ENCODE results near the gene ENTPD2.

ENTPD2 gene

GRCh38 chr9:137053944-137054931 lies at the start of gene ENTPD2:
ENTPD2 (minus strand) TSS chr9:137054061; CDS start chr9:137053997, 64 bp downstream.
- in situ Hi-C loops (cut with MboI; ENCODE audit: low sequenced_read_pairs, unreplicated experiment), result no loop called here
- TF ChIP-seq, protein P1, sequence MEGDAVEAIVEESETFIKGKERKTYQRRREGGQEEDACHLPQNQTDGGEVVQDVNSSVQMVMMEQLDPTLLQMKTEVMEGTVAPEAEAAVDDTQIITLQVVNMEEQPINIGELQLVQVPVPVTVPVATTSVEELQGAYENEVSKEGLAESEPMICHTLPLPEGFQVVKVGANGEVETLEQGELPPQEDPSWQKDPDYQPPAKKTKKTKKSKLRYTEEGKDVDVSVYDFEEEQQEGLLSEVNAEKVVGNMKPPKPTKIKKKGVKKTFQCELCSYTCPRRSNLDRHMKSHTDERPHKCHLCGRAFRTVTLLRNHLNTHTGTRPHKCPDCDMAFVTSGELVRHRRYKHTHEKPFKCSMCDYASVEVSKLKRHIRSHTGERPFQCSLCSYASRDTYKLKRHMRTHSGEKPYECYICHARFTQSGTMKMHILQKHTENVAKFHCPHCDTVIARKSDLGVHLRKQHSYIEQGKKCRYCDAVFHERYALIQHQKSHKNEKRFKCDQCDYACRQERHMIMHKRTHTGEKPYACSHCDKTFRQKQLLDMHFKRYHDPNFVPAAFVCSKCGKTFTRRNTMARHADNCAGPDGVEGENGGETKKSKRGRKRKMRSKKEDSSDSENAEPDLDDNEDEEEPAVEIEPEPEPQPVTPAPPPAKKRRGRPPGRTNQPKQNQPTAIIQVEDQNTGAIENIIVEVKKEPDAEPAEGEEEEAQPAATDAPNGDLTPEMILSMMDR (IDR thresholded peaks at IDR 0.05; ENCODE audit: borderline replicate concordance, control extremely low read depth, extremely low read depth, insufficient read depth, missing control alignments), result no peak
- peak; percentile 78 for DNase-seq (ENCODE audit: low spot score)

GRCh38 chr9:137103206-137103999 lies 49.5 kb upstream of the ENTPD2 start:
- in situ Hi-C loops (cut with MboI; ENCODE audit: low sequenced_read_pairs, unreplicated experiment), result no loop called here
- TF ChIP-seq, protein P1 (IDR thresholded peaks at IDR 0.05; ENCODE audit: borderline replicate concordance, control extremely low read depth, extremely low read depth, insufficient read depth, missing control alignments), result no peak
- no peak for DNase-seq (ENCODE audit: low spot score)

DNA sequence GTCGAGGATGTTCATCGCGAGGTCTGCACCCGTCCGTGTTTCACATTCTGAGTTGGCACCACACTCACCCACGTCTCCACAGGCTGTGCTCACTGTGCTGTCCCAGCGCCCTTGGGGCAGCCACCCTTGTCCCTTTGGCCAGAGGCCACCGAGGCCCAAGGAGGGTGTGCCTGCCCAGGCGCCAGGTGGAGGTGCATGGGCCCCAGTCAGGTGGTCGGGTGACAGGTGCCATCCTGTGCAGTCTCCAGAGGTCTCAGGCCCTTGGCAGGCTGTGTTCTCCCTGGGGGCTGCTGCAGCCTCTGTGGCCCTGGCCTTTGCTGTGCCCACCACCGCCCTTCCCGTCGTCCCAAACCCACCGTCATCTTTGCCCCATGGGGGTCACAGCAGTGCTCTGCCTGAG lies 45.4 kb upstream of the ENTPD2 start:
- TF ChIP-seq, protein P1 (IDR thresholded peaks at IDR 0.05; ENCODE audit: borderline replicate concordance, control extremely low read depth, extremely low read depth, insufficient read depth, missing control alignments), result no peak
- DNase-seq (ENCODE audit: low spot score), result no peak
- in situ Hi-C loops (cut with MboI; ENCODE audit: low sequenced_read_pairs, unreplicated experiment), result no loop called here

DNA sequence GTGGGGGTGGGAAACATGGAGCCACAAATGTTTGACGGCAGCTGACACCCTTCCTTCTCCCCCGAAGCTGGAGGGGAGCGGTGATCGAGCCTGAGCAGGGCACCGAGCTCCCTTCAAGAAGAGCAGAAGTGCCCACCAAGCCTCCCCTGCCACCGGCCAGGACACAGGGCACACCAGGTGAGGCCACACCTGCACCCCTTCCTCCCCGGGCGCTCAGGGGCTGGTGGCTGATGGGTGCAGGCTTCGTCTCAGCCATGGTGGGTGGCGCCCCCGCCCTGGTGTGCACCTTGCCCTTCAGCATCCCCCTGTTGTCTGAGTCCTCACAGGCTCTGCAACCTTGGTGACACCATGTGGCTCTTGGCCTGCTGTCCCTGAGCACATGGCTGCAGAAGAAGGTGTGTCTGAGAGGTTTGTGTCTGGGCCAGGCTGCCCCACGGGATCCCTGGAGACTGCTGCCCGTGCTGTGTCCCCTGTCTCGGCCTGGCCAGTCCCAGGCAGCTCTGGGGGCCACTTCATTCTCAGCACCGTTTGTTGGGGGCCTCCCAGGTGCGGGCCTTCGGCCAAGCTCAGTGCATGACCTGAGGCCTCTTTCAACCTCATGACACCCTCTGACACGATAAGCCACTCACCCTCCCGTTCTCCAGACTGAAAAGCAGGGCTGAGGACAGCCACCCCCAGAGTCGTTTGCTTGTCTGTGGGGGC lies 44.1 kb upstream of the ENTPD2 start:
- in situ Hi-C loops (cut with MboI; ENCODE audit: low sequenced_read_pairs, unreplicated experiment), result no loop called here
- TF ChIP-seq, protein P1 (IDR thresholded peaks at IDR 0.05; ENCODE audit: borderline replicate concordance, control extremely low read depth, extremely low read depth, insufficient read depth, missing control alignments), result no peak
- DNase-seq (ENCODE audit: low spot score), result no peak

DNA sequence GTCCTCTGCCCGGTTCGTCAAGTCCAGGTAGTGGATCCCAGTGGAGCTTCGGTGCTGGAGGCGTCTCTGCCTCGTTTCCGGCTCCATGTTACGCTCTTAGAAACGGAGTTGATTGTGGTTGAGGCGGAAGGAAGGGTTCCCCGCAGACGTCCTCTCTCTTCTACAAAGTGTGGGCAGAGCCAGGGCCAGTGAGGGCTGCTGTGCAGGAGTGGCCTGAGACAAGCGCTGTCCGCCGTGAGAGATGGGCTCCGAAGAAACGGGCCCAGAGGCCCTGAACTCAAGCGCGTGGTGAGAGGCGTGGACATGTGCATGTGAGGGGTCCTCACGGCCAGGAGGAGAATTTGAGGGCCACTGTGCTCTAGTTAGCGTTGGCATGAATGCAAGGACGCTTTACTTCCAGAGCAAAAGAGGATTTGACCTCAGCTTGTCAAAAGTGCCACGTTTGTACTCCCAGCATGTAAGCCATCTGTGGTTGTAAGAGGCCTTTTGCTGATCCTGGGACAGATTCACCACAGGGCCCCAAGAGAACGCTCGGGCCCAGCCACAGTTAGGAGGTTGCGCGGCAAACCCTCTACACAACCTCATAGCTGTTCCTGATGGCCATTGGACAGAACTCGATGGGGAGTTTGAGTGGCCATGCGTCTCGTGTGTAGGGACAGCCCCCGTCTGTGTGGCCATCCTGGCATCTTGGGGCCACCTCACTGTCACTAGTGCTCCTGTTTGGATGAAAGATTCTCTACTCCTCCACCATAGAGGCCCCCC lies 43.1 kb upstream of the ENTPD2 start:
- in situ Hi-C loops (cut with MboI; ENCODE audit: low sequenced_read_pairs, unreplicated experiment), result no loop called here
- no peak for DNase-seq (ENCODE audit: low spot score)
- TF ChIP-seq, protein P1 (IDR thresholded peaks at IDR 0.05; ENCODE audit: borderline replicate concordance, control extremely low read depth, extremely low read depth, insufficient read depth, missing control alignments), result no peak

All from GM13976 (cell line).